NCI-H146 treated with DMSO at 0.1 percent for 48 hours (cell line): ENCODE results near the gene SNRNP200.

Source experiments
- DNase-seq: peaks from one replicate; lab custom pipeline; 2025; ENCODE audit not compliant: unreplicated experiment; lab: John Stamatoyannopoulos, UW

Gene SNRNP200

DNA sequence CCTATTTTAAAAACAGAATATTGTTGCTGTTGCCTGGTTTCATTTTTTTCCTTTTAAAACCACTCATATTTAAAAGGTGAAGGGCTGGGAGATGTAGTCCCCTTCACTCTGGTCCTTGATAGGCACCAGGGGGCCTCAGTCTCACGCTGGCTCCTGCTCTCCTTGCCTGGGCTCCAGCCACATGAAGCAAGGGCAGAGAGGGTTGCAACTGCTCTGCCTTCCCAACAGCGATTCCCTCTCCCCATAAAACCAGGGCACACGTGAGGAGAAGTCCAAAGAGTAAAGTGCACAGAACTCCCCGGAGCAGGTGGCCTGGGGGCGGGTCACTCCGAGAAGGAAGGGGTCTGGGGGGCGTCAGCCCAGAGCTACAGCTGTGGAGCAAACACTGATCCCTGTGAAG lies 52.3 kb downstream of the SNRNP200 start:
- DNase-seq: no peak

DNA sequence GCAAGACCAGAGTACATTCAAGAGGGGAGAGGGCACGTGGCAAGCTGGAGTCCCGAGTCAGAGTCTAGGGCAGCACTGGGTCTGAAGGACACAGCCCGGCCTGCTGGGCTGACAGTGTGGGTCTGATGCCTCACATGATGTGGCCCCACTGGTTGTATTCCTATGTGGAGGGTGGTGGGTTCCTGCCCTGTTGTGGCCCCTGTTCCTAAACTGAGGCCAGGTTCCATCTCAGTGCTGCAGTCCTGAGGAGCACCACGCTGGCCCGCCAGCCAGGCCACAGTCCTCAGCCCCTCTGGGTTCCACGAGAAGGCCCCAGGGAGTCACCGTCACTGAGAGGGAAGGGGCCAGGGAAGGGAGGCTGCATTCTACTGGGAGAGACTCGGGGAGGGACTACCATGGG lies 52.8 kb downstream of the SNRNP200 start:
- no peak for DNase-seq

DNA sequence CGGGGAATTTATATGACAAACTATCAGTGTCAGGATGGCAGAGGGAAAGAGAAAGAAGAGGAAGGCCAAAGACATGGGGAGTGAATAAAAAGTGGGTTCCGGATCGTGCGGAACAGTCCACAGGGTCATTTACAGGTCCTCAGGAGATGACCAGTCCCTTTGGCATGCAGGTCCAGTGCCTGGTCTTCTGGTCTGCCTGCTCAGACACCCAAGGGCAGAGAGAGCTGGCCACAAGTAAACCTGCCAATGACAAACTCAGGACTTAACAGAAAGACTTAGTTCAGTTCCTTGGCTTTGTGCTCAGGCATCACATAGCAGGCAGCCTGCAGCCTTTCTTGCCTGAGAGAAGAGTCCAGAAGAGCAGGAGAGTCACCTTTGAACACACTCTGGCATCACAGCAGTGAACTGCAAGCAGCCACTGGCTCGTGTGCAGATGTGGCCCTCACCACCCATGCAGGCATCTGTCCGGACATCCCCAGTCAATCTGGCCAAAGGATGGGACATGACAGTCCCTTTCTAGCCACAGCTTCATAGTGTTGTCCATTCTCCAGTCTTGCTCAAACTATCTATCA lies 53.5 kb downstream of the SNRNP200 start:
- no peak for DNase-seq

DNA sequence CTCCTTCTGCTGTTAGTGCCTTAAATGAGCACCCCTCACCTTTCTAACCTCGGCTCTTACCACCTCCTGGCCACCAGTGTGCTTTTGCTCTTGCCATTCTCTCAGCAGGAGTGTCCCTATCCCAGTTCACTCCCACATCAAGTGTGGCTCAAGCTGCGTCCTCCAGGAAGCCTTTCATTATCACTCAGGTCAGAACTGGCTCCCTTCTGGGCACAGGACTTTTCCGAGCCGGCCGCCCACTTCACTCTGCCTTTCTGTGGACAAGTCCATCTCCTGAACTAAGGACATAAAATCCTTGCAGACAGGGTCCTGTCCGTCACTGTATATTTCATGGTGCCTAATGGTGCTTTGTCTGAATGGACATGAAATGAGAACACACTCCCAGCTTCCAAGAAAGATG lies 55.2 kb downstream of the SNRNP200 start:
- DNase-seq: no peak

DNA sequence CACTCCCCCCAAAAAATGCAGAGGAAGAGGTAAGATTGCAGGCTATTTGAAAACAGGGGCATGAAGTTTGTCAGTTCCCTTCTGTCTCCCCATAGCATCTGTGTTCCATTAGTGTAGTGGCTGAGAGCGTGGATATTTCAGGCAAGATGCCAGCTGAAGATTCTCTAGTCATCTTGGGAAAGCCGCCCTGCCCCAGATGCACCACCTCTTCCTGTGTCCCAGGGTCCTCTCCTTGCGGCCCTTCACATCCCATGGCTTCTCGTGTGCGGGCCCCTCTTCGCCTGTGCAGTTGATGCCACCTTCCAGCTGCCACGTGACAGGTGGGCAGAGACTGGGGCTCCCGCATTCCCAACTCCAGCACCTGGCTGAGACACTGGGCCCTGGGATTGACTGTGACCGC lies 55.7 kb downstream of the SNRNP200 start:
- no peak for DNase-seq

DNA sequence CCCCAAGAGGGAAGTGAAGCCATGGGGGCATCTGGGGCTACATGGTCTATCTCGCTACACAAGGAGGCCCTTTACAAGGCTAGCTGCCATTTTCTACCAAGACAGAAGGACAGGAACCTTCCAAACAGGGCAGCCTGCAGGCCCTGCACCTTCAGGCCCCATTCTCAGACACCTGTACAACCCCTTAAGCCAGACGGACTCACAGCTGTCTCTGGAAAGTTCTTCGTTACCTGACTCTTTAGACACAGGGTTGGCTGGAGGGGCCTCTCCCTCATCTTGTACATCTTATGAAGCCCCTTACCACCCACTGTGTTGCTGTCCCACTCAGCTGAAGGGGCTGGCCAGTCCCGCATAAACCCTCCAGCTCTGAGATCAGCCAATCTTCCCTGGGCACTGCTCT lies 56.7 kb downstream of the SNRNP200 start:
- DNase-seq: no peak

DNA sequence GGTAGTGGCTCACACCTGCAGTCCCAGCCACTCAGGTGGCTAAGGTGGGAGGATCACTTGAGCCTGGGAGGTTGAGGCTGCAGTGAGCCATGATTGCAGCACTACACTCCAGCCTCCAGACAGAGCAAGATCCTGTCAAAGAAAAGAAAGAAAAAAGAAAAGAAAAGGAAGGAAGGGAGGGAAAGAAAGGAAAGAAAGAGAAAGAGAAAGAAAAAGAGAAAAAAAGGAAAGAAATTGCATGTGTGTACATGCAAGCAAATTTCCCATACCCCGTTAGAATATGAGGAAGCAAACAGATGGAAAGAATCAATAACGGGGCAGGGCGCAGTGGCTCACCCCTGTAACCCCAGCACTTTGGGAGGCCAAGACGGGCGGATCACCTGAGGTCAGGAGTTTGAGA lies 57.5 kb downstream of the SNRNP200 start:
- no peak for DNase-seq

DNA sequence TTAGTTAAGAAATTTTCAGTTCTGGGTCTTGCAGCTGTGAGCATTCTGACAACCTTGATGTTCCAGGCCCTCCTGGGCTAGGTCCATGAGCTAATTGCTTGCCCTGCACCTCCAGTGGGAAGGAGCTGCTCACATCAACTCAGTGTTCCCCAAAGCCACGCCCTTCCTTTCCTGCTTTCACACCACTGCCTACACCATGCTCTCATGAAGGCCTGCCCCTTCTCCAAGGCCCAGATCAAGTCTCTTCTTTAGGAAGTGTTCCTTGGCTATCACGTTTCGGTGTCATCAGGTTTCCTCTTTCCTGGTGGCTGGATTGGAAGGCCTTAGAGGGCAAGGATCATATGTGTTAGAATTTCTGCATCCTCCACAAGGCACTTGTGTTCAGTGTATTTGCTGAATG lies 58.3 kb downstream of the SNRNP200 start:
- DNase-seq: no peak

DNA sequence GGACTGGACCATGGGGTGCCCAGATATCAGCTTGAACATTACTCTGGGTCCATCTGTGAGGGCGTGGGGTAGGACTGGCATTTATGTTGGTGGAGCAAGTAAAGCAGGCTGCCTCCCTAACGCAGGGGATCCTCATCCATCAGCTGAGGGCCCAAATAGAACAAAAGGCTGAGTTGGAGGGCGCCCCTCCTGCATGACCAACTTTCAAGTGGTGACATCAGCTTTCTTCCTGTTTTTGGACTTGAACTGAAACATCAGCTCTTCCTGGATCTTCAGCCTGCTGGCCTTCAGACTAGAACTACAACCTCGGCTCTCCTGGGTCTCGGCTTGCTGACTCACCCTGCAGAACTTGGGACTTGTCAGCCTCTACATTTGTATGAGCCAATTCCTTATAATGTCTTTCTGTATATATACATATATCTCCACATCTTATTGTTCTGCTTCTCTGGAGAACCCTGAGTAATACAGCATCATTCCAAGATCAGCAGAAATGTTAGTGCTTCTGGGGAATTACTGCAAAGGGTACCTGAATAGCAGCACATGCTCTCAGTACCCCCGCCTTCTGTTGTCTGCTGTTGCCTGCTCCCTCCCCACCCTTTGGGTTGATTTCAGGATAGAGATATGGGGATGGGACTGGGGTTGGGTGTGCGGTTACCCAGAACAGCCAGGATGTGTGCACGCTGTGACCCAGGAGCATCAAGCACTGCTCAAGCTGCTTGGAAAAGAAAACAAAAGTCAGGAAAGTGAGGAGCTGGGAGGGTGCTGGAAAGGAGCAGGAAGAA lies 59.5 kb downstream of the SNRNP200 start:
- no peak for DNase-seq

DNA sequence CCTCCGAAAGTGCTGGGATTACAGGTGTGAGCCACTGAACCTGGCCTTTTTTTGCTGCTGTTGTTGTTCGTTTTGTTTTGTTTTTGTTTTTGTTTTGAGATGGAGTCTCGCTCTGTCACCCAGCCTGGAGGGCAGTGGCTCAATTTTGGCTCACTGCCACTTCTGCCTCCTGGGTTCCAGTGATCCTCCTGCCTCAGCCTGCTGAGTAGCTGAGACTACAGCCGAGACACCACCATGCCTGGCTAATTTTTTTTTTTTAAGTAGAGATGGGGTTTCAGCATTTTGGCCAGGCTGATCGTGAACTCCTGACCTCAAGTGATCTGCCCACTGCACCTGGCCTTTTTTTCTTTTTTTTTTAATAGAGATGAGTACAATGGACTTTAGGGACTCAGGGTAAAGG lies 61.5 kb downstream of the SNRNP200 start:
- no peak for DNase-seq

DNA sequence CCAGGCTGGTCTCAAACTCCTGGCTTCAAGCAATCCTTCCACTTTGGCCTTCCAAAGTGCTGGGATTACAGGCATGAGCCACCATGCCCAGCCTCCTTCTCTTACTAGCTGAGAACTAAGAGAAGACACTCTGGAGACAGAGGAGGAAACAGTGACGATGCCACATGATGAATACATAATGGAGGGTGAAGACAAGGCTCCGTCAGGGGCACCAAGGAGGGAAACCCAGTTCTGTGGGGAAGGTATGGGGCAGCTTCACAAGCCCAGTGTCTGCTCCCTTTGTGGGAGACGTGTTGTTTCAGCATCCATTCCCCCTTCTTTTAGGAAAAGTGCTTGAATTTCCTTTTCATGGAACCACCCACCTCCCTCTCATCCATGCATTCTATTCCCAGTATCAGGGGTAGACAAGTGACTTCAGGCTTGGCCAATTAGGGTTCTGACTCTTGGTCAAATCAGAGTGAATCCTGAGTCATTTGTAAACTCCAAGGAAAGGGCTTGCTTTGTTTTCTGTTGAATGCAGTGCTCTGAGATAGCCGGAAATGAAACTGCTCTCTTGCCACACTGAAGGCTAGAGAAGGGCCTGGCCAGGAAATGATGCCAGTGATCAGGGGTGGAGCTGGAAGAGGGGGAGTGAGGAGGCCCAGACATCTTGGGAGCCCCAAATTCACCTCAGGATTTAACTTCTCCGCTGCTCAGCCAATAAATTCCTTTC lies 63.3 kb downstream of the SNRNP200 start:
- DNase-seq: no peak

DNA sequence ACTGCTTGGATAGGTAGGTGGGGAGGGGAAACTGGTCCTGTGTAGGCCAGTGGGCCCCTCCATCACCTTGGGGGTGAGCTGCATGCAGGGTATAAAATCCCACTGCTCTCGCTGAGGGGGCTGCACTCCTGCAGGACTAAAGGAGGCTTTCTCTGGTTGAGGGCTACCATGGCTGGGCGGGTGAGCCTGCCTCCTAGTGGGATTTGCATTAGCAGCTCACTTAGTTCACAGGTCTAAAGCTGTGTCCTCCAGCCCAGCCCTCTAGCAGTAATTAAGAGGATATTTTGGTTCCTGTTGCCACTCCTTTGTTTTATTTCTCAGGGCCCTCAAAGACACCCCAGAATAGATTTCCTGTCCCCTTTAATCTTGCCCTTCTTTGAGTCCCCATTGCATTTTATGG lies 64.1 kb downstream of the SNRNP200 start:
- DNase-seq: no peak

DNA sequence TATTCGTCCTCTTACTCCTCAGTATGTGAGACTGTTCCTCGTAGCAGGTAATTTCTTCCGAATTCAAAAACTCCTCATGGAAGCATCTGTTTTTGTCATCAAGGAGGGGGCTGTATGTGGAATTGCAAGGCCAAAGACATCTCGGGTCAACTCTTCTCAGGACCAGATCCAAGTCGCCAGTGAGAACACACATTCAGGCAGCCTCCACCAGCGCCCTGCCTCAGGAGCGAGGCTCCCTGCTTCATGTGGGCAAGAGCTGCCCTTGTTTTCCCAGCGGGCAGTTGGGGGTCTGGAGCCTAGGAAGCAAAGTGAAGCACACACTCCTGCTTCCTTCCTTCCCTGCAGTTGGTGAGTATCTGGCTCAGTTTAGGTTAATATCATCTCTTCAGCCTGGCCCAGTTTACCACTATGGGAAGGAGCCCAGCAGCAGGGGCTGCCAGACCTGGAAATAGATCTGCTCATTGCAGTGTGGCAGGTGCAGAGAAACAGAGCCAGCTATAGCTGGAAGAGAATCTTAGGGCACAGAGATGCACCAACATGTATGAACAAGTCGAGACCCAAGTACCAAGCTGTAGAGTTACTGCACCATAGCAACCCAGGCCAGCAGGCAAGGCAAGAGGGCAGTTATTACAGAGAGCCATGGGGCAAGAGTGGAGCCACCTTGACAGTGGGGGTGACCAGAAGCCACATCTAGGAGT lies 64.9 kb downstream of the SNRNP200 start:
- no peak for DNase-seq

DNA sequence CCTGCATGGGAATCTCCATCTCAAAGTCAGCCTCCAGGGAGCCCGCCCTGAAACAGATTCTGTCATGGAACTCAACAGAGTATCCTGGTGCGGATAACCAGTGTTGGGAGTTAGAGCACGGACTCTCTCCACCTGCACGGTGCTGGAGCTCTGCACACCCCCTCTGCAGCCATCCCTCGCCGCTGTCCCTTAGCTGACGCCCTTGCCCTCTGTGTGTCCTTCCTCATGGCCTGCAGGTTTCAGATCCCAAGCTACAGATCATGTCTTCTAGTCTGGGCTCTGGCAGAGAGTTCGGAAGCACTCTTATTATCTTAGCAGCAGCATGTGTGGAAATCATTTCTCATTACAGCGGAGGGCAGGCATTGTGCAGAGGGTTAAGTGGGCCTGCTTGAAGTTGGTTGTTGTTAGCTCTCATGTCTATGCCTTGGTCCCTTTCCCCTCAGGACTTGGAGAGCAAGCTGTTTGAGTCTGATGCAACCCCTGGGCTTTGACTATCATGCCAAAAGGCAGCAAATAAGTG lies 65.5 kb downstream of the SNRNP200 start:
- no peak for DNase-seq

DNA sequence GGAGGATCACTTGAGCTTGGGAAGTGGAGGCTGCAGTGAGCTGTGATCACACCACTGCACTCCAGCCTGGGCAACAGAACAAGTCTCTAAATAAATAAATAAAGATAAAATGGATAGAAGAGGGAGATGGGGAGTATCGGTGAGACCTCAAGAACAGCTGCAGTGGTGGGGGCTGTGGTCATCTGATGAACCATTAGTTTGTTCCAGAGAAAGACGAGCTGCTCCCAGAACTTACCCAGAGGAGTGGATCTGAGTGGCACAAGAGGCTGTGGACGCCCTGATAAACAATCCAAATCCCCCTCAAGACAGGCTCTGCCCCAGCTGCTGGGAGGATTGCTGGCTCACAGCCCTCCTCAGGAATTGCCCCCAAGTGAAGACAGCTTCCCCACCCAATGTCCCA lies 66.3 kb downstream of the SNRNP200 start:
- DNase-seq: no peak

DNA sequence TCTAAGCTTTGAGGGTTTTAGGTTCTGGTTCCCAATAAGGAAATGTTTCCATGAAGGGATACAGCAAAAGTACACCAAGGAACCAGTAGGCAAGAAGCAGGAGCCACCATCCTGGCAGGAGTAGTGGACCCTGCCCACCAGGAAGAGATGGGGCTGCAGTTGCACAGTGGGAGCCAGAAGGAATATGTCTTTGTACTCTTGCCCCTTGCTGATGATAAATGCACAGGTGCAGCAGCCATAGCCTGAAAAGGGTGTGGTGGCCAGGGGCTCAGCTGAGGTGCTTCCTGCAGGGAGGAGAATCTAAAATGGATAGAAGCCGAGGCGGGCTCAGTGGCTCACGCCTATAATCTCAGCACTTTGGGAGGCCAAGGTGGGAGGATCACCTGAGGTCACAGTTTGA lies 67.1 kb downstream of the SNRNP200 start:
- no peak for DNase-seq

DNA sequence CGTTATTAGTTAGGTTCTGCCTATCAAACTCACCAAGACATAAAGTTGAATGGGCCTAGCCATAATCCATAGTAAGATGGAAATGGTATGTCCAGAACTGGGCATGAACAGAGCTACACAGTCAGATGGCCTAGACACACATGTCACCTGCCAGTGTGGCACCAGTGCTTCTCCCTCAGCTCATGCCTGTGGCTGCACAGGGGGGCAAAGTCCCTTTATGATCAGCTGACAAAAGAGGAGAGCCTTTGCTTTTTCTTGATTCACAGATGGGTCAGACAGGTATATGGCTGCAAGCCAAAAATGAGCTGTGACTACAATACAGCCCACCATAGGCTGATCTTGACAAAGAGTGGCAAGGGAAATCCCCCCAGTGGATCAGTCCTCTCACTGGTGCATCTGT lies 68.5 kb downstream of the SNRNP200 start:
- no peak for DNase-seq

DNA sequence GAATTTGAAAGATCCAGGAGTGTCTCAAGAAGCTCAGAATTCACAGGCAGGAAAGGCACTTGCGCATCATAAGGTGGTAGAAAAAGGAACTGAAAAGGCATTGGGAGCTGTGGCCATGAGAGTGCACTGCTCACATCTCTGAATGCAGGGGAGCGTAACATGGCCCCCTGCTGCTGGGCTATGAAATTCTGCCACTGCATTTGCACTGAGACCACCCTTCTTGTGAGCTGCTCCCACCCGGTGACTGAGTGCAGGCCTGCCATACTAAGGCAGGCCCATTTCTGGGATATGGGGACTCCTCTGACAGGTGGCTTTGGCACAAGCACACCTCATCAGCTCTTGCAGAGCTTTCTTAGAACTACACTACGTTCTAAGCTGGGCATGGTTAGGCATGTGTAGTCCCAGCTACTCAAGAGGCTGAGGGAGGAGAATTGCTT lies 71.4 kb downstream of the SNRNP200 start:
- DNase-seq: no peak

DNA sequence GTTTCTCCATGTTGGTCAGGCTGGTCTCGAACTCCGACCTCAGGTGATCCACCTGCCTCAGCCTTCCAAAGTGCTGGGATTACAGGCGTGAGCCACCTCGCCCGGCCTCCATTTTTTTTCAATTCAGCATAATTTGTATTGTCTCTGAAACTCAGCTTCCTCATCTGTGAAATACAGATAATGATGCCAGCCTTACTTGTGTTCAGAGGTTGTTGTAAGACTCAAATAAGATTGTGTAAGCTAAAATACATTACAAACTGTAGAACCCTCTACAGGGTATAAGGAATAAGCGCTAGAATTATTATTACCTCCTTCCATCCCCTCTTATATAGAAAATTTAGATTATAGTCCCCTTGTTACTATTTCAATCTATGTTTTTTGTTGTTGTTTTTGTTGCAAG lies 71.9 kb downstream of the SNRNP200 start:
- DNase-seq: no peak

DNA sequence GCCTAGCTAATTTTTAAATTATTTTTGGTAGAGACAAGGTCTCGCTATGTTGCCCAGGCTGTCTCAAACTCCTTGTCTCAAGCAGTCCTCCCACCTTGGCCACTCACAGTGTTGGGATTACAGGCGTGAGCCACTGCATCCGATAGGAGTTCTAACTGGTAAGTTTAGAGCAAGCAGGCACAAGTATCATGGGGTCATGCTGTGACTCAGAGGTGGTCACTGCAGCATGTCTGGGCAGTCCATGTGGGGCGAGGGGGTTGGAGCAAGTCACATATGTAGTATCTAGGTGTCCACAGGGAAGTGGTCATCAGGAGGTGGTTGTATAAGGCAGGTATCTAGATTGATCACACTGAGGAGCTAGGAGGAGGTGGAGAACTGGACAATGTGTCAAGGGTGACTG lies 74.0 kb downstream of the SNRNP200 start:
- DNase-seq: no peak

DNA sequence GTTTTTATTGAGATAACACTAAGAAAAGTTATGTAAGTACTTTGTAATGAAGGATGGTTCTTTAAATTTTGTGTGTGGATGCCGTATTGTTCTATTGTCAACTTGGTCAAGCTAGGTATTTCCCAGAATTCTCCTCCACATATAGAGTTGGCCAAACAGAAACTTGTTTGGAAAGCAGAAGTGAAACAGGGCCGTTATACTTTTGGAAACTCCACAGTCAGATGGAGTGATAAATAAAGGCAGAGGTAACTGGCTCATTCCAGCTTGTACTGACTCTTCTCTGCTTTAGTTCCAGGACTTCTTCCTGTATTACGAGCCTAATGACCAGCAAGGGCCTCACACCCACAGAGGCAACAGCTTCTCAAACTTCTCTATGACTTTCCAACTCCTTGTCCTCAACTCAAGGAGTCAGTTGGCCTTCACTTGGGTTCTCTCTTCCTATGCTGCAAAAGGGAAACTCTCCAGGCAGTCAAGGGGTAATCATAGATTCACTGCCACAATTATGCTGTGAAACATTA lies 80.3 kb downstream of the SNRNP200 start:
- DNase-seq: no peak
